Caco-2 (cell line): ENCODE data around the gene ELMO1. TPM values are rescaled to one million over a fixed set of nuclear protein-coding genes. Genes with fewer than 3 reads are reported as not detected.

Experiments used
- BruUV-seq: library from RNA; stranded (reverse); fragments of 400-500 nt; replicated peaks from 2 replicates; lab custom pipeline; 2021; lab: Mats Ljungman, UMichigan
- CTCF ChIA-PET: fragments of 300-600 bp; sonication (Branson Sonifier 250); formaldehyde crosslinking; loops from one replicate; lab custom pipeline; 2022; ENCODE audit warnings: antibody characterized with exemption; lab: Charles Lee
- POLR2A ChIA-PET: fragments of 300-600 bp; sonication (Branson Sonifier 250); formaldehyde crosslinking; loops from one replicate; lab custom pipeline; 2022; ENCODE audit warnings: antibody characterized with exemption; lab: Charles Lee
- DNase-seq, 2 experiments: peaks; one replicate each; pipeline versions ENCODE4 v3.0.0 to v3.0.0-alpha.2; 2020 to 2022
- H3K27me3 ChIP-seq: replicated peaks from 2 replicates; pipeline ENCODE4 v1.6.0; 2011; ENCODE audit warnings: low read length; ENCODE audit not compliant: control insufficient read depth, insufficient read depth
- H3K36me3 ChIP-seq: 2 replicates; pipeline ENCODE4 v1.5.1; 2011; ENCODE audit warnings: low read length; ENCODE audit not compliant: control insufficient read depth, insufficient read depth
- H3K4me1 ChIP-seq: fragments of 250-450 bp; sonication (Bioruptor Pico); 2 replicates; pipeline ENCODE4 v1.5.1; 2020; ENCODE audit warnings: mild to moderate bottlenecking
- H3K4me3 ChIP-seq: 2 replicates; pipeline ENCODE4 v1.5.1; 2011; ENCODE audit warnings: low read depth, mild to moderate bottlenecking, control low read depth, low read length
- H3K9me3 ChIP-seq: fragments of 250-450 bp; sonication (Bioruptor Pico); 2 replicates; pipeline ENCODE4 v1.5.1; 2020; ENCODE audit warnings: mild to moderate bottlenecking, moderate library complexity
- H3K27ac Mint-ChIP-seq: one replicate; pipeline ENCODE4 v1.8.0; 2022; ENCODE audit warnings: mixed read lengths; ENCODE audit not compliant: unreplicated experiment
- H3K27me3 Mint-ChIP-seq: one replicate; pipeline ENCODE4 v1.8.0; 2022; ENCODE audit warnings: mixed read lengths; ENCODE audit not compliant: insufficient read depth, unreplicated experiment
- H3K36me3 Mint-ChIP-seq: one replicate; pipeline ENCODE4 v1.8.0; 2022; ENCODE audit warnings: mild to moderate bottlenecking, mixed read lengths; ENCODE audit not compliant: insufficient read depth, unreplicated experiment
- H3K4me1 Mint-ChIP-seq: one replicate; pipeline ENCODE4 v1.8.0; 2022; ENCODE audit warnings: low read depth, mixed read lengths; ENCODE audit not compliant: unreplicated experiment
- H3K4me3 Mint-ChIP-seq: one replicate; pipeline ENCODE4 v1.8.0; 2022; ENCODE audit warnings: mild to moderate bottlenecking, moderate library complexity, mixed read lengths; ENCODE audit not compliant: unreplicated experiment
- H3K9me3 Mint-ChIP-seq: one replicate; pipeline ENCODE4 v1.8.0; 2022; ENCODE audit warnings: mixed read lengths; ENCODE audit not compliant: unreplicated experiment
- CTCF ChIP-seq, 2 experiments: fragments of 200-600 bp in 1 of 2; IDR thresholded peaks; 1 replicate in 1 of 2; 2 replicates in 1 of 2; pipeline versions ENCODE4 v1.5.1 to v1.8.0; 2011 to 2022; ENCODE audit warnings: antibody characterized with exemption in 1 of 2, control low read depth in 1 of 2, inconsistent platforms in 1 of 2, low read depth in 1 of 2, low read length in 1 of 2, mild to moderate bottlenecking in 1 of 2, moderate library complexity in 1 of 2; ENCODE audit not compliant: insufficient read depth in 1 of 2, severe bottlenecking in 1 of 2, unreplicated experiment in 1 of 2
- intact Hi-C: fragments of 100-400 bp; cut with micrococcal nuclease; formaldehyde crosslinking; loops from one replicate; pipeline ENCODE4 v1.10.0; 2022; ENCODE audit not compliant: unreplicated experiment
- total RNA-seq: library from RNA; stranded (reverse); gene quantifications from 2 replicates; pipeline ENCODE4 v1.2.3, GENCODE V29; 2022

Gene ELMO1
- total RNA-seq, 1 experiment from 2014 or later, result 0.14 TPM

DNA sequence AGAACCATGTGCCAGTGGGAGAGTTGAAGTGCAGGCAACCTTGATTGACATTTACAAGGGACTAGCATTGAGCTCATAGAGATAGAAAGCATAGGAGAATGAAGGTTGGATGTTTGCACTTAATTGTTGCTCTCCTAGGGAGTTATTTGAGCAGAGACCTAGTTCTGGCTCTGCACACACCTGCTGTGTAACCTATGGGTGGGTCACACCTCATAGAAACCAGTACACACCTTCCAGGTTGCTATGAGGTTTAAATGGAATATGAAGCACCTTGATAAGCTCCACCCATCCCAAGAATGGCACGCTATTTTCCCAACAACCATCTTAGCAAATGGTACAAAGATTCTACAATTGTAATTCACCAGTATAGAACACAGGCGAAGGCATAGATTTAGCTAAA lies 638.2 kb downstream of the ELMO1 start:
- H3K36me3 ChIP-seq, result no peaks in the 10 kb centered on the region
- Mint-ChIP-seq H3K9me3 (peaks cover 2% of the 10 kb centered on the region), H3K4me3 (no peak overlapping the region), H3K27me3 (no peaks in the 10 kb centered on the region), H3K4me1 (no peaks in the 10 kb centered on the region), H3K27ac (no peak overlapping the region), H3K36me3 (no peaks in the 10 kb centered on the region)
- ChIA-PET CTCF (no interaction called here), POLR2A (no interaction called here)
- intact Hi-C loops, result no loop called here
- H3K27me3 ChIP-seq, result no peaks in the 10 kb centered on the region
- no peak overlapping the region for H3K4me3 ChIP-seq
- no TSS peak for BruUV-seq
- peaks cover 9% of the 10 kb centered on the region for H3K4me1 ChIP-seq
- TF ChIP-seq CTCF (IDR thresholded peaks at IDR 0.05; ENCODE audit: insufficient read depth in 1 of 2, low read depth in 1 of 2, low read length in 1 of 2, severe bottlenecking in 1 of 2, unreplicated experiment in 1 of 2), result no peak
- DNase-seq, result no peak
- no peaks in the 10 kb centered on the region for H3K9me3 ChIP-seq

DNA sequence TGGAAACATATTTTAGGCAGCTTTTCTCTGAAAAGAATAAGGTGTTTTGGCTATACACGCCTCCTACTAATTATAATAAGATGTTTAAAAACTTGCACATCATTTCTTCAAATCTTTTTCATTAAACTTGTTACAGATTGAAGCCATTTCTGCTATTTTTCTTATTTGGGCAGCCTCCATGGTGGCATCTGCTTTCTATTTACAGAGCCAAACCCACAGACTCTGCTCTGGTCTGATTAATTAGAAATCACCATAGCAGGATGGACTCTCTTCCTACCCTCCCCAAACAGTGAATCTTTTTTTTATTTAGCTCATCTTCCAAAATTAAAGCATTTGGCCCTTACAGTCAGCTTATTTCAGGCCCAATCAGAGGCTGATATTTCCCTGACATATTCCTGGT lies 638.6 kb downstream of the ELMO1 start:
- Histone ChIP-seq H3K36me3 (no peaks in the 10 kb centered on the region), H3K4me3 (no peak overlapping the region), H3K4me1 (peaks cover 9% of the 10 kb centered on the region), H3K27me3 (no peaks in the 10 kb centered on the region), H3K9me3 (no peaks in the 10 kb centered on the region)
- TF ChIP-seq CTCF (IDR thresholded peaks at IDR 0.05; ENCODE audit: insufficient read depth in 1 of 2, low read depth in 1 of 2, low read length in 1 of 2, severe bottlenecking in 1 of 2, unreplicated experiment in 1 of 2), result no peak
- Mint-ChIP-seq H3K9me3 (peaks cover 7% of the 10 kb centered on the region), H3K4me3 (no peak overlapping the region), H3K4me1 (no peaks in the 10 kb centered on the region), H3K27ac (no peak overlapping the region), H3K27me3 (no peaks in the 10 kb centered on the region), H3K36me3 (no peaks in the 10 kb centered on the region)
- intact Hi-C loops, result no loop called here
- ChIA-PET POLR2A (no interaction called here), CTCF (no interaction called here)
- DNase-seq, result no peak
- BruUV-seq, result no TSS peak

DNA sequence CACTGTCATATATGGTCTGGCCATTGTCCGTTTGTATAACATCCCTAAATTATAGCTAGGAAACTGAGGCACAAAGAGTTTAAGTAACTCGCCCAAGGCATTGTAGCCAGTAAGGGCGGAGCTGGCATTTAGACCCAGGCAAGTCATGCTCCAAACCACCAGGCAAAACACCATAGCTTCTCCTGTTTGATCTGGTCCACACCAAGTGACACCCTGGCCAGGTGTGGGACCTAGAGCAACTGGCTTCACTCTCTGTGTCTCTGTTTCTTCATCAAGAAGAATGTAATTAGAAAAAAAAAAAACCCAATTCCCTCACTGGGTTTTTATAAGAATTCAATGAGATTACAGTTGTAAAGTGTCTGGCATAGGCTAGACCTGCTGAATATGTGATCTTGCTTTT lies 639.2 kb downstream of the ELMO1 start:
- CTCF ChIA-PET, result no interaction called here

More for the DNA sequence above, 639.2 kb downstream of the ELMO1 start:
- no peak for TF ChIP-seq CTCF (IDR thresholded peaks at IDR 0.05; ENCODE audit: insufficient read depth in 1 of 2, low read depth in 1 of 2, low read length in 1 of 2, severe bottlenecking in 1 of 2, unreplicated experiment in 1 of 2)
- DNase-seq, result no peak
- H3K4me1 Mint-ChIP-seq, result no peaks in the 10 kb centered on the region
- Histone ChIP-seq H3K4me1 (peaks cover 7% of the 10 kb centered on the region), H3K4me3 (no peak overlapping the region), H3K36me3 (no peaks in the 10 kb centered on the region), H3K27me3 (no peaks in the 10 kb centered on the region), H3K9me3 (no peaks in the 10 kb centered on the region)
- peaks cover 12% of the 10 kb centered on the region for H3K9me3 Mint-ChIP-seq
- H3K36me3 Mint-ChIP-seq, result no peaks in the 10 kb centered on the region
- H3K27ac Mint-ChIP-seq, result no peak overlapping the region
- no TSS peak for BruUV-seq
- H3K4me3 Mint-ChIP-seq, result no peak overlapping the region
- POLR2A ChIA-PET, result no interaction called here
- no peaks in the 10 kb centered on the region for H3K27me3 Mint-ChIP-seq
- intact Hi-C loops, result no loop called here
